A549 (cell line): Measurements from ENCODE around the gene SEZ6L2. TPM values are rescaled to one million over a fixed set of nuclear protein-coding genes. Genes with fewer than 3 reads are reported as not detected.

Experiments
- ATAC-seq, 2 experiments: fragments of 200-7000 bp in 1 of 2; fragments of >200 bp in 1 of 2; cut with Nextera tagmentation in 1 of 2; cut with Tn5 transposase in 1 of 2; 3 replicates each; pipeline versions ENCODE4 v1.8.0 to v1.9.1; 2018 to 2020; ENCODE audit warnings: mild to moderate bottlenecking in 1 of 2, moderate library complexity in 1 of 2
- CTCF ChIA-PET: fragments of 300-600 bp; sonication (Branson Sonifier 250); formaldehyde crosslinking; extraction: SDS; loops from one replicate; lab custom pipeline; 2021; ENCODE audit warnings: antibody characterized with exemption, inconsistent platforms; lab: Yijun Ruan, JAX
- POLR2A ChIA-PET: fragments of 350-600 bp; formaldehyde crosslinking; extraction: SDS; loops from one replicate; lab custom pipeline; 2021; ENCODE audit warnings: antibody characterized with exemption, inconsistent platforms; lab: Yijun Ruan, JAX
- DNase-seq, 2 experiments: peaks; one replicate each; pipeline versions ENCODE4 v3.0.0 to v3.0.0-alpha.2; 2011 to 2016; ENCODE audit warnings: low read depth in 1 of 2, low spot score in 1 of 2
- FAIRE-seq: peaks from 2 replicates; lab custom pipeline; 2011; peaks lifted over from hg19 to GRCh38; lab: Jason Lieb, UNC
- H3K27ac ChIP-seq, 2 experiments: fragments of >200 bp; sonication (Bioruptor Twin); formaldehyde crosslinking; 3 replicates each; pipeline ENCODE4 v1.5.1; 2016 to 2017
- H3K4me1 ChIP-seq: fragments of >200 bp; sonication (Bioruptor Twin); formaldehyde crosslinking; 3 replicates; pipeline ENCODE4 v1.6.1; 2016
- H3K4me2 ChIP-seq: fragments of >200 bp; sonication (Bioruptor Twin); formaldehyde crosslinking; 3 replicates; pipeline ENCODE4 v1.6.1; 2016
- H3K4me3 ChIP-seq: fragments of >200 bp; sonication (Bioruptor Twin); formaldehyde crosslinking; 3 replicates; pipeline ENCODE4 v1.5.1; 2016
- H3K9me3 ChIP-seq: fragments of >200 bp; sonication (Bioruptor Twin); formaldehyde crosslinking; 3 replicates; pipeline ENCODE4 v1.6.1; 2016
- BHLHE40 ChIP-seq: IDR thresholded peaks from 2 replicates; pipeline ENCODE4 v1.6.1; 2012; ENCODE audit warnings: low read depth, low read length, inconsistent platforms
- CHD2 ChIP-seq: fragments of 150-350 bp; IDR thresholded peaks from 2 replicates; pipeline ENCODE4 v1.6.1; 2014; ENCODE audit warnings: low read length; ENCODE audit not compliant: partially characterized antibody
- CHD4 ChIP-seq: fragments of 200-600 bp; sonication (generic); IDR thresholded peaks from 2 replicates; pipeline ENCODE4 v1.6.1; 2016; ENCODE audit warnings: antibody characterized with exemption, mild to moderate bottlenecking, borderline replicate concordance
- FOSB ChIP-seq: fragments of 250-450 bp; sonication (Bioruptor Pico); IDR thresholded peaks from 2 replicates; pipeline ENCODE4 v1.5.0; 2020; ENCODE audit warnings: mild to moderate bottlenecking, moderate library complexity
- FOXS1 ChIP-seq: fragments of 250-450 bp; sonication (Bioruptor Pico); IDR thresholded peaks from 2 replicates; pipeline ENCODE4 v1.5.0; 2020; ENCODE audit warnings: mild to moderate bottlenecking, moderate library complexity
- GATA3 ChIP-seq: IDR thresholded peaks from 2 replicates; pipeline ENCODE4 v1.6.1; 2012; ENCODE audit warnings: borderline replicate concordance
- HOXA7 ChIP-seq: fragments of 250-450 bp; sonication (Bioruptor Pico); IDR thresholded peaks from 2 replicates; pipeline ENCODE4 v1.5.0; 2020; ENCODE audit warnings: mild to moderate bottlenecking, moderate library complexity
- JUN ChIP-seq, 2 experiments: fragments of >200 bp; sonication (Bioruptor Twin); formaldehyde crosslinking; IDR thresholded peaks; 2 replicates in 1 of 2; 3 replicates in 1 of 2; pipeline ENCODE4 v1.6.1; 2016 to 2017
- KDM1A ChIP-seq: fragments of 200-600 bp; sonication (generic); IDR thresholded peaks from 2 replicates; pipeline ENCODE4 v1.6.1; 2016; ENCODE audit warnings: low read depth, mild to moderate bottlenecking
- NPAS2 ChIP-seq: fragments of 250-450 bp; sonication (Bioruptor Pico); IDR thresholded peaks from 2 replicates; pipeline ENCODE4 v1.8.0; 2022; ENCODE audit warnings: mild to moderate bottlenecking, moderate library complexity, borderline replicate concordance
- POLR2AphosphoS2 ChIP-seq: conservative IDR thresholded peaks from 2 replicates; pipeline ENCODE4 v1.6.1; 2012; ENCODE audit warnings: low read length, improper control_type of control experiment, inconsistent platforms
- RNF2 ChIP-seq: fragments of 200-600 bp; sonication (generic); IDR thresholded peaks from 2 replicates; pipeline ENCODE4 v1.6.1; 2016; ENCODE audit warnings: low read depth, mild to moderate bottlenecking, antibody characterized with exemption, moderate library complexity, borderline replicate concordance
- SMC3 ChIP-seq: fragments of >200 bp; sonication (Bioruptor Twin); formaldehyde crosslinking; IDR thresholded peaks from 3 replicates; pipeline ENCODE4 v1.6.1; 2018; ENCODE audit warnings: inconsistent platforms
- ZC3H11A ChIP-seq: fragments of 450-650 bp; IDR thresholded peaks from 2 replicates; pipeline ENCODE4 v1.6.1; 2014; ENCODE audit warnings: antibody characterized with exemption, mild to moderate bottlenecking
- WGBS: methylation state at CpG from one replicate; pipeline ENCODE4 v1.1.6; 2017; ENCODE audit errors: missing lambda C conversion rate; 5-methylcytosine and 5-hydroxymethylcytosine counted together
- polyA plus RNA-seq, 4 experiments: library from polyadenylated mRNA; depleted of rRNA in 3 of 4; stranded (reverse); fragments of >200 nt; fragmentation: RNase III in 1 of 4; extraction: RNeasy Plus Mini Kit Qiagen cat#74134 plus additional on column Dnase treatment in 1 of 4; gene quantifications; 2 replicates in 3 of 4; 3 replicates in 1 of 4; pipeline ENCODE4 v1.2.3, GENCODE V29; 2011 to 2017
- TF ChIP-seq, protein P1 (sequence below): fragments of 250-450 bp; sonication (Bioruptor Pico); IDR thresholded peaks from 2 replicates; pipeline ENCODE4 v1.5.0; 2021; ENCODE audit warnings: mild to moderate bottlenecking, moderate library complexity, borderline replicate concordance
- TF ChIP-seq, protein P2 (sequence below): fragments of >200 bp; sonication (Bioruptor Twin); formaldehyde crosslinking; IDR thresholded peaks from 2 replicates; pipeline ENCODE4 v1.6.1; 2016
- TF ChIP-seq, protein P3 (sequence below): fragments of >200 bp; sonication (Bioruptor Twin); formaldehyde crosslinking; IDR thresholded peaks from 3 replicates; pipeline ENCODE4 v1.6.1; 2016
- TF ChIP-seq, protein P4 (sequence below): fragments of 200-600 bp; sonication (generic); IDR thresholded peaks from 2 replicates; pipeline ENCODE4 v1.6.1; 2016; ENCODE audit warnings: antibody characterized with exemption, mild to moderate bottlenecking, moderate library complexity

SEZ6L2 gene
- polyA plus RNA-seq, 2 of the 4 experiments (the other 2 are of a cell fraction): 4.3 to 11.4 TPM

DNA sequence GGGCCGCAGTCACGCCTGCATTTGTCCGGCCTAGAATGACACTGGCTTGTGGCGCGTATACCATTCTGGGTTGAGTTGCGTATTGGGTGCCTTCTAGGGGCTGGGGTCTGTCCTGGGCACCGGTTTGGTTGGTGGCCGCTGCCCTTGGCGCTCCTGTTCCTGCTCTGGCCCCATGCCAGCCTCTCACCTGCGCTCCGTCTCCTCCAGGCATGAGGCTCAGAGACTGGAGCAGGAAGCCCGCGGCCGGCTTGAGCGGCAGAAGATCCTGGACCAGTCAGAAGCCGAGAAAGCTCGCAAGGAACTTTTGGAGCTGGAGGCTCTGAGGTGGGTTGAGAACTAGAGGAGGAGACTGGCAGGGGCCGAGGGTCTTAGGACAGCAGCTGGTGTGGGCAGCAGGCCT, 53.7 kb downstream of the SEZ6L2 start (continued):
- TF ChIP-seq, protein P1, sequence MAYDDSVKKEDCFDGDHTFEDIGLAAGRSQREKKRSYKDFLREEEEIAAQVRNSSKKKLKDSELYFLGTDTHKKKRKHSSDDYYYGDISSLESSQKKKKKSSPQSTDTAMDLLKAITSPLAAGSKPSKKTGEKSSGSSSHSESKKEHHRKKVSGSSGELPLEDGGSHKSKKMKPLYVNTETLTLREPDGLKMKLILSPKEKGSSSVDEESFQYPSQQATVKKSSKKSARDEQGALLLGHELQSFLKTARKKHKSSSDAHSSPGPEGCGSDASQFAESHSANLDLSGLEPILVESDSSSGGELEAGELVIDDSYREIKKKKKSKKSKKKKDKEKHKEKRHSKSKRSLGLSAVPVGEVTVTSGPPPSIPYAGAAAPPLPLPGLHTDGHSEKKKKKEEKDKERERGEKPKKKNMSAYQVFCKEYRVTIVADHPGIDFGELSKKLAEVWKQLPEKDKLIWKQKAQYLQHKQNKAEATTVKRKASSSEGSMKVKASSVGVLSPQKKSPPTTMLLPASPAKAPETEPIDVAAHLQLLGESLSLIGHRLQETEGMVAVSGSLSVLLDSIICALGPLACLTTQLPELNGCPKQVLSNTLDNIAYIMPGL (CRISPR knock-in tag): no peak
- TF ChIP-seq, all 56 proteins: peak for 0

DNA sequence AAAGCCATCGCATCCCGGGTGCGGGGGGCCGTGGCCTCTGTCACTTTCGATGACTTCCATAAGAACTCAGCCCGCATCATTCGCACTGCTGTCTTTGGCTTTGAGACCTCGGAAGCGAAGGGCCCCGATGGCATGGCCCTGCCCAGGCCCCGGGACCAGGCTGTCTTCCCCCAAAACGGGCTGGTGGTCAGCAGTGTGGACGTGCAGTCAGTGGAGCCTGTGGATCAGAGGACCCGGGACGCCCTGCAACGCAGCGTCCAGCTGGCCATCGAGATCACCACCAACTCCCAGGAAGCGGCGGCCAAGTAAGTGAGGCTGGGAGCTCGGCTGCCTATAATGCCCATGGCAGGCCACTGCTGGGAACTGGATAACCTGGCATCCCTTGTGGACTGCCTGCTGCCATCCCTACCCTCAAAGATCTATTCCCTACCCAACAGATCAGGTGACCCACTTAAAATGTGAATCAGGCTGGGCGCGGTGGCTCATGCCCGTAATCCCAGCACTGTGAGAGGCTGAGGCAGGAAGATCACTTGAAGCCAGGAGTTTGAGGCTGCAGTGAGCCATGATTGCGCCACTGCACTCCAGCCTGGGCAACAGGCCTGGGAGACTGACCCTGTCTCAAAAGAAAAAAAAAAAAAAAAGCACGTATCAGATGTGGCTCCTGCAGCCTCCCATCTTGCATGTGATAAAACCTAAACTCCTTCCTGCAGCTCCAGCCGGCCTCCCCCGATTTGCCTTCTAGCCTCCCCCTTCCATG, 54.6 kb downstream of the SEZ6L2 start:
- DNase-seq (no peak), FAIRE-seq (no peak), ATAC-seq (no peak)
- H3K4me1 ChIP-seq: no peaks in the 10 kb centered on the region
- no peaks in the 10 kb centered on the region for H3K9me3 ChIP-seq
- H3K4me2 ChIP-seq: no peak overlapping the region
- 88% methylated on average over 27 of the region's 28 CpGs for WGBS
- ChIA-PET POLR2A (interaction anchor here (0.8 kb wide), 1 partner anchor 11 kb away, joined by 3 read pairs; no protein-coding TSS in a partner anchor), CTCF (interaction anchor here (1.1 to 26.2 kb wide), 3 partner anchors 26 to 178 kb away, joined by 3 to 568 read pairs (median 4); partner anchors contain the start of genes MAZ, MVP, PAGR1 and PRRT2)
- no peak for TF ChIP-seq NPAS2
- no peak for TF ChIP-seq POLR2AphosphoS2
- no peak for TF ChIP-seq FOXS1 (CRISPR knock-in tag)
- TF ChIP-seq CHD2: no peak
- TF ChIP-seq ZC3H11A: no peak
- TF ChIP-seq BHLHE40: no peak
- no peak for TF ChIP-seq RNF2
- TF ChIP-seq SMC3: no peak
- TF ChIP-seq HOXA7 (CRISPR knock-in tag): no peak
- no peak for TF ChIP-seq GATA3
- no peak for TF ChIP-seq KDM1A
- TF ChIP-seq JUN (IDR thresholded peaks at IDR 0.05): no peak
- TF ChIP-seq, protein P2, sequence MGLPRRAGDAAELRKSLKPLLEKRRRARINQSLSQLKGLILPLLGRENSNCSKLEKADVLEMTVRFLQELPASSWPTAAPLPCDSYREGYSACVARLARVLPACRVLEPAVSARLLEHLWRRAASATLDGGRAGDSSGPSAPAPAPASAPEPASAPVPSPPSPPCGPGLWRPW: no peak
- TF ChIP-seq, protein P1 (CRISPR knock-in tag): no peak
- TF ChIP-seq, protein P3, sequence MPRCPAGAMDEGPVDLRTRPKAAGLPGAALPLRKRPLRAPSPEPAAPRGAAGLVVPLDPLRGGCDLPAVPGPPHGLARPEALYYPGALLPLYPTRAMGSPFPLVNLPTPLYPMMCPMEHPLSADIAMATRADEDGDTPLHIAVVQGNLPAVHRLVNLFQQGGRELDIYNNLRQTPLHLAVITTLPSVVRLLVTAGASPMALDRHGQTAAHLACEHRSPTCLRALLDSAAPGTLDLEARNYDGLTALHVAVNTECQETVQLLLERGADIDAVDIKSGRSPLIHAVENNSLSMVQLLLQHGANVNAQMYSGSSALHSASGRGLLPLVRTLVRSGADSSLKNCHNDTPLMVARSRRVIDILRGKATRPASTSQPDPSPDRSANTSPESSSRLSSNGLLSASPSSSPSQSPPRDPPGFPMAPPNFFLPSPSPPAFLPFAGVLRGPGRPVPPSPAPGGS: no peak
- no peak for TF ChIP-seq CHD4
- TF ChIP-seq, protein P4, sequence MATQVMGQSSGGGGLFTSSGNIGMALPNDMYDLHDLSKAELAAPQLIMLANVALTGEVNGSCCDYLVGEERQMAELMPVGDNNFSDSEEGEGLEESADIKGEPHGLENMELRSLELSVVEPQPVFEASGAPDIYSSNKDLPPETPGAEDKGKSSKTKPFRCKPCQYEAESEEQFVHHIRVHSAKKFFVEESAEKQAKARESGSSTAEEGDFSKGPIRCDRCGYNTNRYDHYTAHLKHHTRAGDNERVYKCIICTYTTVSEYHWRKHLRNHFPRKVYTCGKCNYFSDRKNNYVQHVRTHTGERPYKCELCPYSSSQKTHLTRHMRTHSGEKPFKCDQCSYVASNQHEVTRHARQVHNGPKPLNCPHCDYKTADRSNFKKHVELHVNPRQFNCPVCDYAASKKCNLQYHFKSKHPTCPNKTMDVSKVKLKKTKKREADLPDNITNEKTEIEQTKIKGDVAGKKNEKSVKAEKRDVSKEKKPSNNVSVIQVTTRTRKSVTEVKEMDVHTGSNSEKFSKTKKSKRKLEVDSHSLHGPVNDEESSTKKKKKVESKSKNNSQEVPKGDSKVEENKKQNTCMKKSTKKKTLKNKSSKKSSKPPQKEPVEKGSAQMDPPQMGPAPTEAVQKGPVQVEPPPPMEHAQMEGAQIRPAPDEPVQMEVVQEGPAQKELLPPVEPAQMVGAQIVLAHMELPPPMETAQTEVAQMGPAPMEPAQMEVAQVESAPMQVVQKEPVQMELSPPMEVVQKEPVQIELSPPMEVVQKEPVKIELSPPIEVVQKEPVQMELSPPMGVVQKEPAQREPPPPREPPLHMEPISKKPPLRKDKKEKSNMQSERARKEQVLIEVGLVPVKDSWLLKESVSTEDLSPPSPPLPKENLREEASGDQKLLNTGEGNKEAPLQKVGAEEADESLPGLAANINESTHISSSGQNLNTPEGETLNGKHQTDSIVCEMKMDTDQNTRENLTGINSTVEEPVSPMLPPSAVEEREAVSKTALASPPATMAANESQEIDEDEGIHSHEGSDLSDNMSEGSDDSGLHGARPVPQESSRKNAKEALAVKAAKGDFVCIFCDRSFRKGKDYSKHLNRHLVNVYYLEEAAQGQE: no peak
- TF ChIP-seq FOSB (CRISPR knock-in tag): no peak
- no peak overlapping the region for H3K4me3 ChIP-seq
- H3K27ac ChIP-seq: no peak overlapping the region
